ENCODE results near the gene PGBD5.

The PGBD5 gene

GRCh38 chr1:230279583-230279945 is 146.6 kb downstream of the PGBD5 start:
- DNase-seq (ENCODE audit: low spot score) = no peak

- DNase-seq (ENCODE audit: low spot score) = no peak
Observed at GRCh38 chr1:230278871-230279582, 147.1 kb downstream of the PGBD5 start.

GRCh38 chr1:230278376-230278775 is 147.8 kb downstream of the PGBD5 start:
- no peak for DNase-seq (ENCODE audit: low spot score)

- DNase-seq (ENCODE audit: low spot score) = no peak
Observed at GRCh38 chr1:230277201-230278025, 148.7 kb downstream of the PGBD5 start.

- no peak for DNase-seq (ENCODE audit: low spot score)
Observed at GRCh38 chr1:230276401-230276800, 149.7 kb downstream of the PGBD5 start.

GRCh38 chr1:230274254-230274653 is 151.9 kb downstream of the PGBD5 start:
- DNase-seq (ENCODE audit: low spot score) = no peak

GRCh38 chr1:230273141-230273710 is 152.9 kb downstream of the PGBD5 start:
- DNase-seq (ENCODE audit: low spot score) = no peak

- no peak for DNase-seq (ENCODE audit: low spot score)
Observed at GRCh38 chr1:230272557-230272956, 153.6 kb downstream of the PGBD5 start.

- no peak for DNase-seq (ENCODE audit: low spot score)
Observed at GRCh38 chr1:230271300-230272035, 154.7 kb downstream of the PGBD5 start.

GRCh38 chr1:230270559-230271281 is 155.4 kb downstream of the PGBD5 start:
- no peak for DNase-seq (ENCODE audit: low spot score)

- no peak for DNase-seq (ENCODE audit: low spot score)
Observed at GRCh38 chr1:230270185-230270558, 156.0 kb downstream of the PGBD5 start.

- DNase-seq (ENCODE audit: low spot score) = peak; percentile 85
Observed at GRCh38 chr1:230268371-230269170, 157.6 kb downstream of the PGBD5 start.

- no peak for DNase-seq (ENCODE audit: low spot score)
Observed at GRCh38 chr1:230267338-230268065, 158.6 kb downstream of the PGBD5 start.

GRCh38 chr1:230266456-230266855 is 159.7 kb downstream of the PGBD5 start:
- no peak for DNase-seq (ENCODE audit: low spot score)

GRCh38 chr1:230265200-230266115 is 160.7 kb downstream of the PGBD5 start:
- no peak for DNase-seq (ENCODE audit: low spot score)
